ENCODE data around the gene FAM161B.
"Not testable (repeated sequence)": the region's sequence is repeated elsewhere in the genome, so short reads cannot be mapped to it uniquely, and the experiment has no call there.

FAM161B gene

GRCh38 chr14:73894180-73894687 lies 55.7 kb downstream of the FAM161B start:
- not testable (repeated sequence) for H3K9ac ChIP-seq (ENCODE audit: low read length); H3K27ac ChIP-seq (ENCODE audit: low read length); H3K4me1 ChIP-seq (ENCODE audit: control insufficient read depth, low read depth, low read length); H3K27me3 ChIP-seq (ENCODE audit: control insufficient read depth, insufficient read depth, low read length); H3K4me3 ChIP-seq (ENCODE audit: low read length); H3K9me3 ChIP-seq (ENCODE audit: control insufficient read depth, low read depth, low read length)
- peaks cover 48% of the 10 kb centered on the region for H3K36me3 ChIP-seq (ENCODE audit: control insufficient read depth, low read depth, low read length)

DNA sequence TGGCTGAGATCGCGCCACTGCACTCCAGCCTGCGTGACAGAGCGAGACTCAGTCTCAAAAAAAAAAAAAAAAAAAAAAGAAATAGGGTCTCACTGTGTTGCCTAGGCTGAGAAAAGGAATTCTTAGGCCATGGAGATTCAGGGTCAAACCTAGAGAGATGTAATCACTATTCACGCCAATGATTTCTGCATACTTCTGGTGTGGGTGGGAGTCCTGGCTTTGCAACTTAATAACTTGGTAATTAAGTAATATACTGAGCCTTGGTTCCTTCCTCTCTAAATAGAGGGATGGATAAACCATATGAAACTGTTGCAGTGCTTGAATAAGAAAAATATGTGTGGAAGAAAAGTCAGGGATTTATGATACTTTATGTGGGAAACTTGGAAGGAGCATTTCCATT lies 60.5 kb downstream of the FAM161B start:
- Histone ChIP-seq H3K27me3 (ENCODE audit: control insufficient read depth, insufficient read depth, low read length) (no peaks in the 10 kb centered on the region), H3K36me3 (ENCODE audit: control insufficient read depth, low read depth, low read length) (peaks cover 12% of the 10 kb centered on the region)

DNA sequence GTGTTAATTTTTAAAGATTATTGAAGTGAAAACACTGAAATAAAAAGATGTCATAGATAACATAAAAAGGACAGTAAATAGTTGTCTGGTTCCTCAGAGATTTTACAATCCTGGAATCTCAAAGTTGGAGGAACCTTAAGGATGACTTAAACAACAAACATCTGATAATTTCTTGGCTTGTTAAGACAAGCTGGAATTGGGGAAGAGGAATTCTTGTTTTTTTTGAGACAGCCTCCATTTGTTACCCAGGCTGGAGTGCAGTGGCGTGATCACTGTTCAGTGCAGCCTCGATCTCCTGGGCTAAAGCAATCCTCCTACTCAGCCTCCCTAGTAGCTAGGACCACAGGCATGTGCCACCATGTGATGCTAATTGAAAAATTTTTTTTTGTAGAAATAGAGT lies 60.9 kb downstream of the FAM161B start:
- Histone ChIP-seq H3K4me1 (ENCODE audit: control insufficient read depth, low read depth, low read length) (peaks cover 4% of the 10 kb centered on the region), H3K4me3 (ENCODE audit: low read length) (no peak overlapping the region), H3K9ac (ENCODE audit: low read length) (no peak overlapping the region), H3K36me3 (ENCODE audit: control insufficient read depth, low read depth, low read length) (peaks cover 8% of the 10 kb centered on the region), H3K27me3 (ENCODE audit: control insufficient read depth, insufficient read depth, low read length) (no peaks in the 10 kb centered on the region), H3K9me3 (ENCODE audit: control insufficient read depth, low read depth, low read length) (no peaks in the 10 kb centered on the region), H3K27ac (ENCODE audit: low read length) (no peak overlapping the region)

More for the DNA sequence above, 60.5 kb downstream of the FAM161B start:
- H3K9ac ChIP-seq (ENCODE audit: low read length), result no peak overlapping the region
- peaks cover 4% of the 10 kb centered on the region for H3K4me1 ChIP-seq (ENCODE audit: control insufficient read depth, low read depth, low read length)
- no peak overlapping the region for H3K4me3 ChIP-seq (ENCODE audit: low read length)
- H3K27ac ChIP-seq (ENCODE audit: low read length), result no peak overlapping the region
- no peaks in the 10 kb centered on the region for H3K9me3 ChIP-seq (ENCODE audit: control insufficient read depth, low read depth, low read length)

DNA sequence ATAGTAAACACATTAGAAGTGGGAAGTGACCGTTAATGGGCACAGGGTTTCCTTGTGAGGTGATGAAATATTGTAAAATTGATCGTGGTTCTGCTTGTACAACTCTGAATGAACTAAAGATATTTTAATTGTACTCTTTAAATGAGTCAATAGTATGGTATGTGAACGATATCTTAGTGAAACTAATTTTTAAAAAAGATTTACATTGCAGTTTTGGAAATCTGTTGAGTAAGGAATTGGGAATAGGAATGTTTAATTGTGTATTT lies 61.5 kb downstream of the FAM161B start:
- Histone ChIP-seq H3K9ac (ENCODE audit: low read length) (no peak overlapping the region), H3K4me3 (ENCODE audit: low read length) (no peak overlapping the region), H3K9me3 (ENCODE audit: control insufficient read depth, low read depth, low read length) (no peaks in the 10 kb centered on the region), H3K4me1 (ENCODE audit: control insufficient read depth, low read depth, low read length) (peaks cover 4% of the 10 kb centered on the region), H3K36me3 (ENCODE audit: control insufficient read depth, low read depth, low read length) (peaks cover 3% of the 10 kb centered on the region), H3K27ac (ENCODE audit: low read length) (no peak overlapping the region), H3K27me3 (ENCODE audit: control insufficient read depth, insufficient read depth, low read length) (no peaks in the 10 kb centered on the region)

- Histone ChIP-seq H3K4me3 (ENCODE audit: low read length) (peak overlapping the region; percentile 97), H3K27ac (ENCODE audit: low read length) (no peak overlapping the region), H3K27me3 (ENCODE audit: control insufficient read depth, insufficient read depth, low read length) (no peaks in the 10 kb centered on the region), H3K9me3 (ENCODE audit: control insufficient read depth, low read depth, low read length) (no peaks in the 10 kb centered on the region), H3K36me3 (ENCODE audit: control insufficient read depth, low read depth, low read length) (no peaks in the 10 kb centered on the region), H3K9ac (ENCODE audit: low read length) (peak overlapping the region; percentile 85), H3K4me1 (ENCODE audit: control insufficient read depth, low read depth, low read length) (peaks cover 4% of the 10 kb centered on the region)
Observed at GRCh38 chr14:73887694-73888459, 62.0 kb downstream of the FAM161B start.

GRCh38 chr14:73887318-73887616 lies 62.6 kb downstream of the FAM161B start:
- Histone ChIP-seq H3K36me3 (ENCODE audit: control insufficient read depth, low read depth, low read length) (no peaks in the 10 kb centered on the region), H3K9ac (ENCODE audit: low read length) (peak overlapping the region; percentile 85), H3K9me3 (ENCODE audit: control insufficient read depth, low read depth, low read length) (no peaks in the 10 kb centered on the region), H3K27me3 (ENCODE audit: control insufficient read depth, insufficient read depth, low read length) (no peaks in the 10 kb centered on the region), H3K4me1 (ENCODE audit: control insufficient read depth, low read depth, low read length) (peaks cover 4% of the 10 kb centered on the region), H3K4me3 (ENCODE audit: low read length) (peak overlapping the region; percentile 97), H3K27ac (ENCODE audit: low read length) (no peak overlapping the region)

GRCh38 chr14:73886449-73887317 lies 63.2 kb downstream of the FAM161B start, which contains the start of gene ZNF410:
TSS of gene ZNF410 (plus strand) at chr14:73886859. CDS start at chr14:73892176, 5,317 bp downstream.
- peaks cover 4% of the 10 kb centered on the region for H3K4me1 ChIP-seq (ENCODE audit: control insufficient read depth, low read depth, low read length)
- H3K9me3 ChIP-seq (ENCODE audit: control insufficient read depth, low read depth, low read length), result no peaks in the 10 kb centered on the region
- peak within 1 kb of the TSS; percentile 85 for H3K9ac ChIP-seq (ENCODE audit: low read length)
- peak within 1 kb of the TSS; percentile 81 for H3K27ac ChIP-seq (ENCODE audit: low read length)
- peak within 1 kb of the TSS; percentile 97 for H3K4me3 ChIP-seq (ENCODE audit: low read length)
- H3K36me3 ChIP-seq (ENCODE audit: control insufficient read depth, low read depth, low read length), result no peaks in the 10 kb centered on the region
- no peaks in the 10 kb centered on the region for H3K27me3 ChIP-seq (ENCODE audit: control insufficient read depth, insufficient read depth, low read length)

DNA sequence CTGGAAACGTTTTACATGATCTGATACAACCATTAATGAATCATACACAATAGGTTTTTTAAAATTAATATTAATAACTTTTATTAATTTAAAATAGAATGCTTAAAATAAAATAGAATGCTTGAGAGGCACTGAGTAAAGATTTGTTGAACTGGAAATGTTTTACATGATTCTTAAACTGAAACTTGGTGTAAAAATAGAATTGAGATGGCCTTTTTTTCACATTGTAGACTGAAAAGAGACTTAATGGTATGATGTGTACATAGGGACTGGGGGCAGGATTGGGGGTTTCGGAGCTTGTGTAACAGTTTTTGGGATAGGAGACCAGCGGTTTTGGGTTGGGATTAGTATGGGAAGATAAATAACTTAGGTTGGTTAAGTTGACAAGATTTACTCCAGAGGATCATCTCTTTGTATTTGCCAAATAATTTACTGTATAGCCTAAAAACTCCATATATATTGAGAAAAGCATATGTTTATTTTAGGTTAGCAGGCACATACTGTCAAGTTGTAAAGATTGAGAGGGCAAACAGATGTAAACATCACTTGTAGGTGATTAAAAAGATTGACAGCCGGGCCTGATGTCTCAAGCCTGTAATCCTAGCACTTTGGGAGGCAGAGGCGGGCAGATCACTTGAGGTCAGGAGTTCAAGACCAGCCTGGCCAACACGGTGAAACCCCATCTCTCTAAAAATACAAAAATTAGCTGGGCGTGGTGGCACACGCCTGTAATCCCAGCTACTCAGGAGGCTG lies 65.3 kb downstream of the FAM161B start:
- Histone ChIP-seq H3K27ac (ENCODE audit: low read length) (no peak overlapping the region), H3K4me3 (ENCODE audit: low read length) (no peak overlapping the region), H3K4me1 (ENCODE audit: control insufficient read depth, low read depth, low read length) (peaks cover 4% of the 10 kb centered on the region), H3K36me3 (ENCODE audit: control insufficient read depth, low read depth, low read length) (no peaks in the 10 kb centered on the region), H3K9me3 (ENCODE audit: control insufficient read depth, low read depth, low read length) (no peaks in the 10 kb centered on the region), H3K9ac (ENCODE audit: low read length) (no peak overlapping the region), H3K27me3 (ENCODE audit: control insufficient read depth, insufficient read depth, low read length) (no peaks in the 10 kb centered on the region)

All from iPS-18a (cell line).